Left cardiac atrium (tissue), 4 donors: ENCODE results near the gene TRIM17. TPM values are rescaled to one million over a fixed set of nuclear protein-coding genes. Genes with fewer than 3 reads are reported as not detected.
A peak's percentile ranks its signal among the peaks of the same experiment; 100 is the strongest.
"Not testable (repeated sequence)": the region's sequence is repeated elsewhere in the genome, so short reads cannot be mapped to it uniquely, and the experiment has no call there.

Experiments
- ATAC-seq, 2 donors: fragments of 200-7000 bp; cut with Tn5 transposase; one replicate each; pipeline ENCODE4 v1.9.1; 2020; ENCODE audit warnings: mild to moderate bottlenecking in 2 of 2, moderate library complexity in 2 of 2
- DNase-seq: peaks from one replicate; pipeline ENCODE4 v3.0.0-alpha.2; 2020
- intact Hi-C, 2 donors: fragments of 100-400 bp; cut with DNase I; formaldehyde crosslinking; loops; one replicate each; pipeline versions ENCODE4 v1.14.1 to v1.15.1; 2022 to 2023
- total RNA-seq, 2 donors: library from RNA; stranded (reverse); fragmentation: NEBNext Ultra II Directional; extraction: Animal tissue kit (Norgen Biotek cat#: 25700); gene quantifications; one replicate each; pipeline ENCODE4 v1.2.1, GENCODE V29; 2021
- donor health status: DM: no; HTN: yes; CAD: no.
- donor health status: DM: no; HTN: yes; CAD: no; lungs with severe emphysema.
- donor health status: DM: yes; HTN: yes; CAD: no.
- donor health status: Dilated cardiomyopathy.

TRIM17 gene
- total RNA-seq, 2 donors from 2014 or later, result 0.42 to 0.88 TPM

DNA sequence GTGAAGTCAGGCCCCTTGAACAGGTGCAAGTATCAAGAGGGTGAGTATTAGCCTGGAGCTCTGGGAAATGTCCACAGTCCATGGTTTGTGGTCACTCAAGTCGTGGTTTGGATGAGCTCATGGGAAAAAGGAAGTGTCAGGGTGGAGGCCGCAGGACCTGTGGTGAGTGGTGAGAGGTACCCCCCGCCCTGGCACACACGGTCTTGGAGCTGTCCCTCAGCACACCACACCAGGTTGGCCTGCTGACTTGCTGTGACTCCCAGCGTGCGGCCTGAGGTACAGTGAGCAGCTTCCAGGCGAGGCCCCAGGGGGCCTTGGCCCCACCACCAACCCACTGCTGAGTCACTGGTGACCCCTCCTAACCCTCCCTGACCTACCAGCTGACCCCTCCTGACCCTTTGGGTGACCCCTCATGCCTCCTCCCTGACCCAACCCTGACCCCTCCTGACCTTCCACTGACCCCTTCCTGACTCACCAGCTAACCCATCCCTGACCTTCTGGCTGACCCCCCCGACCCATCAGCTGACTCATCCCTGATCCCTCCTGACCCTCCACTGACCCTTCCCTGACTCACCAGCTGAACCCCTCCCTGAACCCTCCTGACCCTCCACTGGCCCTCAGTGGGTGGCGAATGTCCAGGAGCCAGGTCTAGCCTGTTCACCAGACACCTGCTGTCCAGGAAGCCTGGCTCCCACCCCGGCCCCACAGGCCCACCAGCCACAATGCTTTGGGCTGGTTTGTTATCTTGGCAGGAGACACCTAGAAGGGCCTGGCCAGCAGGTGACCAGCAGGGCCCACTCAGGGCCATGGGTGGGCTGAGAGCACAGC, 35.7 kb upstream of the TRIM17 start:
- peak in 1 of 2 donors; percentile 12 for ATAC-seq

GRCh38 chr1:228450200-228450599, 33.5 kb upstream of the TRIM17 start:
- DNase-seq (no peak), ATAC-seq (no peak)
- intact Hi-C loops, result no loop called here

More for the DNA sequence above, 35.7 kb upstream of the TRIM17 start:
- no peak for DNase-seq
- intact Hi-C loops, result no loop called here

DNA sequence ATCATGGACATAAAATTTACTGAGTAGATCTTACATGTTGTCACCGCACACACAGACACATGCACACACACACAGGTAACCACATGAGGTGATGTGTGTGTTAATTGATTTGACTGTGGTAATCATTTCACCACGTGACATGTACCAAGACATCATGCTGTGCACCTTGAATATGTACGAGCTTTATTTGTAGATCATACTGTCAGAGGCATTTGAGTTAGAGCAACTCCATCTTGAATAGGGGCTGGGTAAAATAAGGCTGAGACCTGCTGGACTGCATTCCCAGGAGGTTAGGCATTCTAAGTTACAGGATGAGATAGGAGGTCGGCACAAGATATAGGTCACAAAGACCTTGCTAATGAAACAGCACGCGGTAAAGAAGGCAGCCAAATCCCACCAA, 31.7 kb upstream of the TRIM17 start:
- DNase-seq (no peak), ATAC-seq (no peak)
- intact Hi-C loops, result no loop called here

DNA sequence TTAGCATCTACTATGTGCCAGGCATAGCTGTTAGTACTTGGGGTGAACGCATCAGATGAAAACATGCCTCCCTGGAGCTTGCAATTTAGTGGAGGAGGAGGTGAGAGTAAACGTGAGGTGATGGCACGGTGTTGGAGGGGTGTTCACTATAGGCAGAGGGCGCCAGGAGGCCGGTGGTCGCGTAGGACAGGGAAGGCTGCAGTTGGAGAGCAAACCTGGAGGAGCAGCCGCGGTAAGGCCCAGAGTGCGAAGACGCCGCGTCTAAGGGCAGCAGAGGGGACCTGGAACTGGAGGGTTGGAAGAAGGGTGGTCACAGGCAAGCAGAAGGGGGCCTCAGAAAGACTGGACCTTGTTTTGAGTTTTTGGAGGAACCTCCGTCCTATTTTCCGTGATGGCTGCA, 30.2 kb upstream of the TRIM17 start:
- no peak for ATAC-seq
- intact Hi-C loops, result no loop called here

DNA sequence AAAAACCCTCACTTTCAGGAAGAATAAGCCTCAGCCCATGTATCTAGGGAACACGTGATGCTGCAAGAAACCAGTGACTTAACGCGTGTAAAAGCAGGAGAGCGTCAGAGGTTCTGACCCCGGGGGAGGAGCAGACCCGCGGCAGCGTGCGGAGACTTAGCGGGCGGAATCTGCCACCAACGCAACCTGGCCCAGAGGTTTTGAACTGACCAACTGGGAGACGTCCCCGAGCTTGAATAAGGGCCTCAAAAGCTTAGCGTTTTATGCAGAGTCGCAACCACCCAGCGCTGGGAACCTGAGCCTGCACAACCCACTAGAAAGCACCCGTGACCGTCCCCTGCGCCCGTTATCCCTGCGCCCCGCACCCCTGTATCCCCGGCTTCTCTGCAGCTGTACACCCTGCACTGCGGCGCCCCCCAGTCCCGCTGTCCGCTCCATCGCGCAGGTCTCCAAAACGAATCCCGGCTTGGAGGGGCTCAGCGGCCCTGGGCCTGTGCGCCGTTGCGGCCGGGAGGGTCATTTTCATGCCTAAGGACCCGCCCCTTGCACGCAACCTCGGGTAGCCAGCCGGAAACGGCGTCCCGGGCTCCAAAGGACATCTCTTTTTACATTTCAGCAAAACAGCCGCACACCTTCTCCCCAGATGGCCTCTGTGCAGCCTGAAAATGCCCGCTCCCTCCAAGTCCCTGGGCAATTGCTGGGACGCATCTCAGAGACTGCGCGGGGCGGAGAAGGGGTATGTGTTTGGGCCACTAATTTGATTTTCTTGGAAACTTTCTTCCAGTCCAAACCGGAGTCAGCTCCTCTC, 29.4 kb upstream of the TRIM17 start:
- DNase-seq (peak; percentile 42), ATAC-seq (peak; percentile 90 to 93)
- intact Hi-C loops, result no loop called here

More for the DNA sequence above, 30.2 kb upstream of the TRIM17 start:
- DNase-seq, result no peak

DNA sequence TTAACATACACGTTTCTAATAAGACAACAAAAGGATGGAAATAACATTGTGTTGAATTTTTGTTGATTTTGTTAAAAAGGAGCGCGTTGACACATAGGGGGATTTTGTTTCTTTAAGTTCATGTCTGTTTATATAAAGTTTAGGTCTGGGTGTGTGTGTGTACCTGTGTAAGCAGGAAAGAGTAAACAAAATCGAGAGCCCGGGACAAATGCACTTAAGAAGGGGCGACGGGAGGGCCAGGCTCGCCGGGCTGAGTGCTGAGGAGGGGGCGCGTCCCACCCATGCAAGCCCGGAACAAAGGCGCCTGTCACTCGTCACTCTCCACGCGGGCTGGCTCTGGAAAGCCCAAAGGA, 28.8 kb upstream of the TRIM17 start:
- intact Hi-C loops, result no loop called here
- no peak for ATAC-seq
- no peak for DNase-seq

GRCh38 chr1:228443395-228443794, 26.7 kb upstream of the TRIM17 start:
- intact Hi-C loops, result no loop called here
- no peak for ATAC-seq
- no peak for DNase-seq

DNA sequence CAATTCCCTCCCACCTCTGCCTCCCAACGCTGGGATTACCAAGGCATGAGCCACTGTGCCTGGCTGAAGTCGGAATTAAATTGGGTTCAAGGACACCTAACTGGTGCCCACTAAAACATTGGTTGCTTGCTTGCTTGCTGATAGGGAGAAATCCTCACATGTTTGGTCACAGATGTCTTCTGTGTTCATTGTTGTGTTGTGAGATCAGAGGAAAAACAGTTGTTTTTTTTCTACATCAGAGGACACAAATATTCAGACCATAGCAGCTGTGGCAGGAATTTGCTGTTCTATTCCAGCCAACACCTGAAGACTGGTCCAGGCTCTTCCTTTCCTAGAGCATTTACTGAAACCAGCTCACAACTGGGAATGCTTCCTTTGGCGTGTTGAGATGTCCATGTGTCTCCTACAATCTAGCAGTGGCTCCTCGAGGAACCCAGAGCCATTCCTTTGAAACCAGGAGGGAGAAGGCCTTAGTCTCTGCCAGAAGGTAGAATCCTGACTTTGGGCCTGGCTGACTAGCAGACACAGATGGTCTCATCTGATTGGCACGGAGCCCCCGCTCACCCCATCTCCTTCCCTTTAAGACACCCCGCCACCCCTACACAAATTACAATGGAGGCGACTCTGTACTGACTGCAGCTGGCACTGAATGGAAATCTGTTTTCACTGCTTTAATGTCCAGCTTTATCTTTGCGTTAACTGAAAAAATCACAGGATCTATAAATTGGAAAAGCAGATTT, 24.3 kb upstream of the TRIM17 start:
- DNase-seq (no peak), ATAC-seq (no peak)
- intact Hi-C loops, result no loop called here

GRCh38 chr1:228438266-228438665, 21.6 kb upstream of the TRIM17 start:
- intact Hi-C loops, result no loop called here
- ATAC-seq, result no peak
- DNase-seq, result no peak

GRCh38 chr1:228437424-228437962, 20.8 kb upstream of the TRIM17 start:
- intact Hi-C loops, result no loop called here
- DNase-seq, result no peak
- no peak for ATAC-seq

GRCh38 chr1:228434689-228435088, 18.0 kb upstream of the TRIM17 start:
- intact Hi-C loops, result no loop called here
- ATAC-seq (no peak), DNase-seq (no peak)

DNA sequence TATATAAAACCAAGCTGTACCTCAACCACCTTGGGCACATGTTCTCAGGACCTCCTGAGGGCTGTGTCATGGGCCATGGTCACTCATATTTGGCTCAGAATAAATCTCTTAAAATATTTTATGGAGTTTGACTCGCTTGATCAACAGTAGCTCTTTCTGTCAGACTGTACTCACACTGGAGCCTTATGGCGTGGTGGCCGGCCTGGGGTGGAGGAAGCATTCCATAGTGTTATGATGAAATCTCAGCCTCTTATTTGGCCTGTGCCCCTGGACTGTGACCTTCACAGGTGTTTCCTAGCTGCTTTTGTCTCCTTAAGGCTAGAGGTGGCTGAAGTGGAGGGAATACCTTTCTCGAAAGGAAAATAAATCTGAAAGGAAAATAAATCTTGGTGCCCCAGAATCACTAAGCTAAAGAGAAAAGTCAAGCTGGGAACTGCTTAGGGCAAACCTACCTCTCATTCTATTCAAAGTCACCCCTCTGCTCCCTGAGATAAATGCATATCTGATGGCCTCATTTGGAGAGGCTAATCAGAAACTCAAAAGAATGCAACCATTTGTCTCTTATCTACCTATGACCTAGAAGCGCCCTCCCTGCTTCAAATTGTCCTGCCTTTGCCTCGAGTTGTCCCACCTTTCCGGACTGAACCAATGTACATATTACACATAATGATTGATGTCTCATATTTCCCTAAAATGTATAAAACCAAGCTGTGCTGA, 16.8 kb upstream of the TRIM17 start:
- DNase-seq, ATAC-seq, intact Hi-C loops: not testable (repeated sequence)

DNA sequence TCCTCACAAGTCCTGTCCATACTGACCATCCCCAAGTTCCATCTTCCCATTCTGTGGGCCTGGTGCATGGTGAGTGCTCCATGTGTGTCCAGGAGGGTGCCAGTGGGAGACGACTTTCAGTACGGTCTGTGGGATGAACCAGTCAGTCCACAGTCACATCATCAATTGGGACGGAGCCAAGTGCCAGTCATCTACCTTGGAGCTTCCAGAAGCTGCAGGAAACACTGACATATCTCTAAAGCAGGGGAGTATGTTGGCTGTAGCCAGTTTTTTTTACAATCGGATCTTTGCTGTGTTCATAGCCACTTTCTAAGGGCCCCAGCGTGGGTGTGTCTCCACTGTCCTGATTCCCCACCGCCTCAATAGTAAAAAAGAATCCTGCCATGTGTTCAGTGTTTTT, 13.6 kb upstream of the TRIM17 start:
- ATAC-seq (no peak), DNase-seq (no peak)
- intact Hi-C loops, result no loop called here

GRCh38 chr1:228429698-228430097, 13.0 kb upstream of the TRIM17 start:
- ATAC-seq, result no peak
- DNase-seq, result no peak
- intact Hi-C loops, result no loop called here

DNA sequence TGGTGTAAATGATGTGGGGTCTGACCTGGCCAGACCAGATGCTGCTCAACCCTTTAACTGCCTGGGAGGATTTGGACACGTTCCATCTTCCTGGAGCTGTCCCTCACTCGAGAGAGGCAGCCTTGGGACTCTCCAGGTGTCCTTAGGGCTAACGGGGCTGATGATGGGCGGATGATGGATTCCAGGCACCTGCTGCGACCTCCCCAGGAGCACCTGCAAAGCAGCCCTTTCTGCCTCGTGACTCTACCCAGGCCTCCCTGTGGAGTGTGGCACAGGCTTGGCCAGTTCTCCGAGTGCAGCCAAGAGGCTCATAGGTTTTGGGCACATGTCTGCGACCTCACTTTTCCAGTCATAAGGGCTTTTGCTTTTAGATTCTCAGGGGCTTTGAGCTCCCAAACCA, 12.3 kb upstream of the TRIM17 start:
- ATAC-seq (no peak), DNase-seq (no peak)
- intact Hi-C loops, result no loop called here

DNA sequence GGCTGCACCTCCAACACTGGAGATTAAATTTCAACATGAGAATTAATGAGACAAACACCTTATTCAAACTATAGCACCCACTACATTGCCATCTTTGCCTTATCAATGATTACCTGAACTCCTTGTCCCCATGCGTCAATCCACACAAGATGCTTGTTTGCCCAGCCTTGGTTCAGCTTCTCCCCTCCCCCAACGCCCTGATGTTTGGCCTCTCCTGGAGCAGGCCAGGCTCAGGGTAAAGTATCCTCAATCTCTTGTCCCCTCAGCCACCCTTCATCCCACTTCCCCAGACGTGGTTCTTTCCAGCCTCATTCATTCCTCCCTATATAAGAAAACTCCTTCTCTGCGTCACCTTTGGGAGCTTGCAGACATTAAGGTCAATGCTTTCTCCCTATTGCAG, 11.8 kb upstream of the TRIM17 start:
- ATAC-seq, result no peak
- no peak for DNase-seq
- intact Hi-C loops, result no loop called here

GRCh38 chr1:228426518-228427175, 10.0 kb upstream of the TRIM17 start:
- ATAC-seq, result no peak
- intact Hi-C loops, result no loop called here
- DNase-seq, result no peak
